CD4-positive, alpha-beta memory T cell (primary cell): ENCODE data around the gene CYP3A5. TPM values are rescaled to one million over a fixed set of nuclear protein-coding genes. Genes with fewer than 3 reads are reported as not detected.
"Not testable (repeated sequence)": the region's sequence is repeated elsewhere in the genome, so short reads cannot be mapped to it uniquely, and the experiment has no call there.

ENCODE experiments used
- CTCF ChIA-PET: fragments of 350-600 bp; sonication (Branson Sonifier 250); formaldehyde crosslinking; loops from one replicate; lab custom pipeline; 2021; ENCODE audit warnings: inconsistent platforms; ENCODE audit not compliant: partially characterized antibody; lab: Charles Lee
- POLR2A ChIA-PET: fragments of 350-600 bp; sonication (Branson Sonifier 250); formaldehyde crosslinking; loops from one replicate; lab custom pipeline; 2021; ENCODE audit not compliant: partially characterized antibody; lab: Charles Lee
- DNase-seq, 5 donors: peaks; one replicate each; pipeline versions ENCODE4 v3.0.0 to v3.0.0-alpha.2; 2020 to 2022; ENCODE audit warnings: mixed read lengths in 1 of 5
- H3K27ac ChIP-seq: one replicate; pipeline ENCODE4 v1.7.0; 2013; ENCODE audit warnings: low read depth, low read length
- H3K27me3 ChIP-seq: 2 replicates; pipeline ENCODE4 v1.7.0; 2013; ENCODE audit warnings: mild to moderate bottlenecking, low read length, moderate library complexity; ENCODE audit not compliant: insufficient read depth
- H3K36me3 ChIP-seq: 2 replicates; pipeline ENCODE4 v1.7.0; 2013; ENCODE audit warnings: mild to moderate bottlenecking, low read length, moderate library complexity; ENCODE audit not compliant: insufficient read depth
- H3K4me1 ChIP-seq: 2 replicates; pipeline ENCODE4 v1.7.0; 2013; ENCODE audit warnings: mild to moderate bottlenecking, low read length, moderate library complexity; ENCODE audit not compliant: insufficient read depth
- H3K4me3 ChIP-seq, 2 donors: one replicate each; pipeline ENCODE4 v1.7.0; 2013; ENCODE audit warnings: low read length in 2 of 2, mild to moderate bottlenecking in 1 of 2
- H3K9me3 ChIP-seq, 2 donors: one replicate each; pipeline ENCODE4 v1.7.0; 2013; ENCODE audit warnings: low read length in 2 of 2, control low read depth in 1 of 2; ENCODE audit not compliant: control insufficient read depth in 1 of 2
- H3K27ac Mint-ChIP-seq, 7 donors: one replicate each; pipeline ENCODE4 v1.8.0; 2020 to 2021; ENCODE audit warnings: mixed read lengths in 7 of 7, mild to moderate bottlenecking in 6 of 7, inconsistent platforms in 3 of 7, moderate library complexity in 3 of 7
- H3K27me3 Mint-ChIP-seq, 2 donors: one replicate each; pipeline ENCODE4 v1.8.0; 2020 to 2021; ENCODE audit warnings: mixed read lengths in 2 of 2
- H3K36me3 Mint-ChIP-seq, 2 donors: one replicate each; pipeline ENCODE4 v1.8.0; 2020 to 2021; ENCODE audit warnings: mixed read lengths in 2 of 2, inconsistent platforms in 1 of 2, mild to moderate bottlenecking in 1 of 2
- H3K4me1 Mint-ChIP-seq, 4 donors: one replicate each; pipeline ENCODE4 v1.8.0; 2020 to 2021; ENCODE audit warnings: mixed read lengths in 4 of 4, mild to moderate bottlenecking in 1 of 4
- H3K4me3 Mint-ChIP-seq, 8 donors: one replicate each; pipeline ENCODE4 v1.8.0; 2020 to 2021; ENCODE audit warnings: mixed read lengths in 8 of 8, mild to moderate bottlenecking in 7 of 8, moderate library complexity in 6 of 8, inconsistent platforms in 3 of 8
- H3K9me3 Mint-ChIP-seq, 8 donors: one replicate each; pipeline ENCODE4 v1.8.0; 2020 to 2021; ENCODE audit warnings: mixed read lengths in 8 of 8, mild to moderate bottlenecking in 5 of 8, inconsistent platforms in 3 of 8, moderate library complexity in 1 of 8
- intact Hi-C: fragments of 100-400 bp; cut with micrococcal nuclease; formaldehyde crosslinking; loops from one replicate; pipeline ENCODE4 v1.15.1; 2023
- polyA plus RNA-seq, 2 donors: library from polyadenylated mRNA; unstranded; fragments of 300-500 nt; fragmentation: Illumina TruSeq; gene quantifications; one replicate each; pipeline ENCODE4 v1.2.3, GENCODE V29; 2021
- total RNA-seq, 2 experiments: library from RNA; stranded (reverse); gene quantifications; one replicate each; pipeline ENCODE4 v1.2.3, GENCODE V29; 2021

Gene CYP3A5
- total and polyA plus RNA-seq, 4 experiments from 2014 or later, result 0.19 to 0.45 TPM; not detected in 2

DNA sequence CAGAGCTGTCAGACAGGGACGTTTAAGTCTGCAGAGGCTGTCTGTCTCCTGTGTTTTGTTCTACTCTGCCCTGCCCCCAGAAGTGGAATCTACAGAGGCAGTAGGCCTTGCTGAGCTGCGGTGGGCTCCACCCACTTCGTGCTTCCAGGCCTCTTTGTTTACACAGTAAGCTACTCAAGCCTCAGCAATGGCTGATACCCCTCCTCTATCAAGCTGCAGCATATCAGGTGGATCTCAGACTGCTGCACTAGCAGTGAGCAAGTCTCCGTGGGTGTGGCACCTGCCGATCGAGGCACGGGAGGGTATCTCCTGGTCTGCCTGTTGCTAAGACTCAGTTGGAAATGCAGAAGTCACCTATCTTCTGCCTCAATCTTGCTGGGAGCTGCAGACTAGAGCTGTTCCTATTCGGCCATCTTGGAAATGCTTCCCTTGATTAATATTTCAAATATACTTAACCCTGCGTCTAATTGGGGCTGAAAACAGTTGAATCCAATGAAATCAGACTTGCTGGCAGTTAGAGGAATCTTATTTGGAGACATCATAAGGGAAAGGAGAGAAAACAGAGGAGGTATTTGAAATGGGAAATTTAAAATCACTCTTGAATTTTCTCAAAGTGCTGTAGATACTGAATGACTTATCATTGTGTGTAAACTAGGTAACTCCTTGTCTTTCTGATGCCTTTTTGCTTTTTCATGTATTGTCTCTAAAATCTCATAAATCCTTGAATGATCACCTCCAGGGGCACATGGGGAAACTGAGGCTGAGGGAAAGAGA is 13.8 kb upstream of the CYP3A5 start:
- intact Hi-C loops, result no loop called here
- no peaks in the 10 kb centered on the region for H3K9me3 ChIP-seq
- Mint-ChIP-seq H3K36me3 (peaks cover 5 to 6% of the 10 kb centered on the region in 2 donors), H3K4me1 (peaks cover 0 to 1% (median 0%) of the 10 kb centered on the region in 4 donors), H3K27me3 (no peaks in the 10 kb centered on the region), H3K27ac (no peak overlapping the region), H3K9me3 (peaks cover 0 to 33% (median 8%) of the 10 kb centered on the region in 8 donors), H3K4me3 (no peak overlapping the region)
- CTCF ChIA-PET, result no interaction called here
- no peak overlapping the region for H3K27ac ChIP-seq
- POLR2A ChIA-PET, result interaction anchor here (0.6 kb wide), 1 partner anchor 82 kb away, joined by 3 read pairs; no protein-coding TSS in a partner anchor
- DNase-seq, result peak in 3 of 5 donors; percentile 3 to 20 (median 10)
- H3K4me3 ChIP-seq, result no peak overlapping the region
- H3K27me3 ChIP-seq, result no peaks in the 10 kb centered on the region
- no peaks in the 10 kb centered on the region for H3K36me3 ChIP-seq
- peaks cover 5% of the 10 kb centered on the region for H3K4me1 ChIP-seq

DNA sequence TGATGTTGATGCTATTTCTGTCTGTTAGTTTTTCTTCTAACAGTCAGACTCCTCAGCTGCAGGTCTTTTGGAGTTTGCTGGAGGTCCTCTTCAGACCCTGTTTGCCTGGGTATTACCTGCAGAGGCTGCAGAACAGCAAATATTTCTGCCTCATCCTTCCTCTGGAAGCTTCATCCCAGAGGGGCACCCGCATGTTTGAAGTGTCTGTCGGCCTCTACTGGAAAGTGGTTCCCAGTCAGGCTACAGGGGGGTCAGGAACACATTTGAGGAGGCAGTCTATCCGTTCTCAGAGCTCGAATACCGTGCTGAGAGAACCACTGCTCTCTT is 13.3 kb upstream of the CYP3A5 start:
- POLR2A ChIA-PET, result interaction anchor here (0.6 kb wide), 1 partner anchor 82 kb away, joined by 3 read pairs; no protein-coding TSS in a partner anchor

DNA sequence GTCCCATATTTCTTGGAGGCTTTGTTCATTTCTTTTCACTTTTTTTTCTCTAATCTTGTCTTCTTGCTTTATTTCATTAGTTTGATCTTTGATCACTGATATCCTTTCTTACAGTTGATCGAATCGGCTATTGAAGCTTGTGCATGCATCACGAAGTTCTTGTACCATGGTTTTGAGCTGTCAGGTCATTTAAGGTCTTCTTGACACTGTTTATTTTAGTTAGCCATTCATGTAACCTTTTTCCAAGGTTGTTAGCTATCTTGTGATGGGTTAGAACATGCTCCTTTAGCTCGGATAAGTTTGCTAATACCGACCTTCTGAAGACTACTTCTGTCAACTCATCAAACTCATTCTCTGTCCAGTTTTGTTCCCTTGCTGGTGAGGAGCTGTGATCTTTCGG is 12.8 kb upstream of the CYP3A5 start:
- CTCF ChIA-PET, H3K4me1 ChIP-seq, POLR2A ChIA-PET, H3K4me3 Mint-ChIP-seq, H3K36me3 ChIP-seq, H3K27me3 ChIP-seq, H3K9me3 ChIP-seq, H3K27ac ChIP-seq, H3K36me3 Mint-ChIP-seq, H3K4me1 Mint-ChIP-seq, DNase-seq, H3K4me3 ChIP-seq, H3K27me3 Mint-ChIP-seq, intact Hi-C loops: not testable (repeated sequence)
- Mint-ChIP-seq H3K27ac (peak overlapping the region in 1 of 7 donors; percentile 62), H3K9me3 (peaks cover 0 to 33% (median 12%) of the 10 kb centered on the region in 8 donors)

More for the DNA sequence above, 13.3 kb upstream of the CYP3A5 start:
- Mint-ChIP-seq H3K27me3 (no peaks in the 10 kb centered on the region), H3K4me3 (no peak overlapping the region), H3K4me1 (peaks cover 0 to 1% (median 0%) of the 10 kb centered on the region in 4 donors), H3K9me3 (peaks cover 0 to 33% (median 10%) of the 10 kb centered on the region in 8 donors), H3K27ac (no peak overlapping the region), H3K36me3 (peaks cover 5 to 6% of the 10 kb centered on the region in 2 donors)
- no peaks in the 10 kb centered on the region for H3K9me3 ChIP-seq
- no peak overlapping the region for H3K27ac ChIP-seq
- no peak for DNase-seq
- no peaks in the 10 kb centered on the region for H3K27me3 ChIP-seq
- H3K4me3 ChIP-seq, result no peak overlapping the region
- H3K4me1 ChIP-seq, result peaks cover 5% of the 10 kb centered on the region
- intact Hi-C loops, result no loop called here
- CTCF ChIA-PET, result no interaction called here
- H3K36me3 ChIP-seq, result no peaks in the 10 kb centered on the region

DNA sequence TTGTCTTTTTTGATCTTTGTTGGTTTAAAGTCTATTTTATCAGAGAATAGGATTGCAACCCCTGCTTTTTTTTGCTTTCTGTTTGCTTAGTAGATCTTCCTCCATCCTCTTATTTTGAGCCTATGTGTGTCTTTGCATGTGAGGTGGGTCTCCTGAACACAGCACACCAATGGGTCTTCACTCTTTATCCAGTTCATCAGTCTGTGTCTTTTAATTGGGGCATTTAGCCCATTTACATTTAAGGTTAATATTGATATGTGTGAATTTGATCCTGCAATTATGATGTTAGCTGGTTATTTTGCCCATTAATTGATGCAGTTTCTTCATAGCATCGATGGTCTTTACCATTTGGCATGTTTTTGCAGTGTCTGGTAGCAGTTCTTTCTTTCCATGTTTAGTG is 11.9 kb upstream of the CYP3A5 start:
- H3K27ac Mint-ChIP-seq, DNase-seq: not testable (repeated sequence)
- H3K9me3 Mint-ChIP-seq, result peaks cover 0 to 39% (median 14%) of the 10 kb centered on the region in 8 donors

DNA sequence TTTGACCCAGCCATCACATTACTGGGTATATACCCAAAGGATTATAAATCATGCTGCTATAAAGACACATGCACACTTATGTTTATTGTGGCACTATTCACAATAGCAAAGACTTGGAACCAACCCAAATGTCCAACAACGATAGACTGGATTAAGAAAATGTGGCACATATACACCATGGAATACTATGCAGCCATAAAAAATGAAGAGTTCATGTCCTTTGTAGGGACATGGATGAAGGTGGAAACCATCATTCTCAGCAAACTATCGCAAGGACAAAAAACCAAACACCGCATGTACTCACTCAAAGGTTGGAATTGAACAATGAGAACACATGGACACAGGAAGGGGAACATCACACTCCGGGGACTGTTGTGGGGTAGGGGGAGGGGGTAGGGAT is 11.1 kb upstream of the CYP3A5 start:
- H3K27ac Mint-ChIP-seq, H3K4me1 Mint-ChIP-seq, H3K4me3 ChIP-seq, H3K27me3 Mint-ChIP-seq, H3K9me3 ChIP-seq, H3K27me3 ChIP-seq, intact Hi-C loops, CTCF ChIA-PET, H3K36me3 Mint-ChIP-seq, H3K27ac ChIP-seq, H3K4me3 Mint-ChIP-seq, H3K4me1 ChIP-seq, POLR2A ChIA-PET, DNase-seq, H3K36me3 ChIP-seq: not testable (repeated sequence)
- H3K9me3 Mint-ChIP-seq, result peaks cover 0 to 39% (median 14%) of the 10 kb centered on the region in 8 donors

More for the DNA sequence above, 11.9 kb upstream of the CYP3A5 start:
- H3K4me1 Mint-ChIP-seq, H3K27me3 Mint-ChIP-seq, H3K27ac ChIP-seq, CTCF ChIA-PET, H3K4me3 Mint-ChIP-seq, H3K4me1 ChIP-seq, H3K4me3 ChIP-seq, H3K9me3 ChIP-seq, H3K27me3 ChIP-seq, intact Hi-C loops, H3K36me3 Mint-ChIP-seq, H3K36me3 ChIP-seq, POLR2A ChIA-PET: not testable (repeated sequence)

DNA sequence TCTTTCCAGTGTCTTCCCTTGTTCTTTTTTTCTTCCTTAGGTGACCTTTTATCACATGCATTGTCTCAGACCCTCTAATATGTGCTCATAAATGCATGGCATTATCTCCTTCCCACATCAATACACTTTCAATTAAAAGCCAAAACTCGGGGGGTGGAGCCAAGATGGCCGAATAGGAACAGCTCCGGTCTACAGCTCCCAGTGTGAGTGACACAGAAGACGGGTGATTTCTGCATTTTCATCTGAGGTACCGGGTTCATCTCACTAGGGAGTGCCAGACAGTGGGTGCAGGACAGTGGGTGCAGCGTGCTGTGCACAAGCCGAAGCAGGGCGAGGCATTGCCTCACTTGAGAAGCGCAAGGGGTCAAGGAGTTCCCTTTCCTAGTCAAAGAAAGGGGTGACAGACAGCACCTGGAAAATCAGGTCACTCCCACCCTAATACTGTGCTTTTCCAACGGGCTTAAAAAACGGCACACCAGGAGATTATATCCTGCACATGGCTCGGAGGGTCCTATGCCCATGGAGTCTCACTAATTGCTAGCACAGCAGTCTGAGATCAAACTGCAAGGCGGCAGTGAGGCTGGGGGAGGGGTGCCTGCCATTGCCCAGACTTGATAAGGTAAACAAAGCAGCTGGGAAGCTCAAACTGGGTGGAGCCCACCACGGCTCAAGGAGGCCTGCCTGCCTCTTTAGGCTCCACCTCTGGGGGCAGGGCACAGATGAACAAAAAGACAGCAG is 6.2 kb upstream of the CYP3A5 start:
- H3K27ac ChIP-seq, H3K27me3 Mint-ChIP-seq, H3K36me3 ChIP-seq, H3K4me3 Mint-ChIP-seq, H3K9me3 ChIP-seq, DNase-seq, H3K4me1 ChIP-seq, CTCF ChIA-PET, intact Hi-C loops, H3K4me1 Mint-ChIP-seq, H3K27me3 ChIP-seq, H3K27ac Mint-ChIP-seq, H3K4me3 ChIP-seq, POLR2A ChIA-PET: not testable (repeated sequence)
- Mint-ChIP-seq H3K36me3 (peaks cover 4 to 25% of the 10 kb centered on the region in 2 donors), H3K9me3 (peaks cover 0 to 25% (median 11%) of the 10 kb centered on the region in 8 donors)

DNA sequence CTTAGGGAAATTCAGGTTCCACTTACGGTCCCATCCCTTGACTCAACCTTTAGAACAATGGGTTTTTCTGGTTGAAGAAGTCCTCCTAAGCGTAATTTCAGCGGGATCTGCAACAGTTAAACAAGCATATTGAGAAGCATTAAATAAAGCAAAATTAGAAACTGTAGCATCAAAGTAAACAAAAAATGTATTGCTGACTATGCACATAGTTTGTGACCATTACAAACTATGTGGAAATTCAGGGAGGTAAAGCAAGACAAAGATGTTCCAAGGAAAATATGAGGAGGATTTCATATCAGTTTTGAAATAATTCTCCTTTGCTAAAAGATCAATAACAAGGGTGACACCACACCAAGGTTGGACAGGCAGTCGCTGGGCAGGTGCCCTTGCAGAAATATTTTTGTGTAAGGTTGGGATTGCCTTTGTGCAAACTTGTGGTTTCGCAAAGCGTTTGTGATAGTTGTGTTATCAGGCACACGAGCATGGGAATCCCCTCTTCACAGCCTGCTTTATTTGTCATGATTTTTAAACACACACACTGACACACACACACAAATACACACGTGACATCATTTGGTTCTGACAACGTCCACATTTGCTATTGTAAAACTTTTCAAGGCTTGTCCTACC is 5.4 kb upstream of the CYP3A5 start:
- Mint-ChIP-seq H3K9me3 (peaks cover 0 to 23% (median 10%) of the 10 kb centered on the region in 8 donors), H3K36me3 (peaks cover 4 to 30% of the 10 kb centered on the region in 2 donors), H3K4me3 (no peak overlapping the region), H3K27me3 (peaks cover 5 to 6% of the 10 kb centered on the region in 2 donors), H3K27ac (no peak overlapping the region), H3K4me1 (no peaks in the 10 kb centered on the region)
- Histone ChIP-seq H3K4me1 (no peaks in the 10 kb centered on the region), H3K4me3 (no peak overlapping the region), H3K9me3 (no peaks in the 10 kb centered on the region), H3K36me3 (no peaks in the 10 kb centered on the region), H3K27ac (no peak overlapping the region), H3K27me3 (no peaks in the 10 kb centered on the region)
- DNase-seq, result no peak
- CTCF ChIA-PET, result no interaction called here
- POLR2A ChIA-PET, result no interaction called here
- intact Hi-C loops, result no loop called here
